ENCODE measurements around the gene LAMC2. TPM values are rescaled to one million over a fixed set of nuclear protein-coding genes. Genes with fewer than 3 reads are reported as not detected.

Gene LAMC2
- total and polyA plus RNA-seq, 10 of the 15 experiments (the other 5 are each of a cell fraction or from before 2014, with no cell fraction given) = 0.27 to 1.5 (median 0.92) TPM

DNA sequence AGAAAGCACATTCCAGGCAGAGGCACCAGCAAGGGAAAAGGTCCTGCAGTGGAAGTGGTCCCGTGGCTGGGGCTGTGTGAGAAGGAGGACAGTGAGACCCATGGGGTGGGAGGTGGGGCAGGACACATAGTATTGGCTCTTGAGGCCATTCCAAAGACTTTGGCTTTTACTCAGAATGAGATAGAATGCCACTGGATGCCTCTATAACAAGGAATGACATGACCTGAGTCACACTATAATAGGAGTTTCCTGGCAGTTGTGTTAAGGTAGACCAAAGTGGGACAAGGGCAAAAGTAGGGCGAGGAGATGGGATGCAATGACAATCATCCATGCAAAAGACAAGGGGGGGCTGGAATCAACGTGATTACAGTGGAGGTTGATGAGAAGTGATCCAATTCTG is 24.7 kb upstream of the LAMC2 start:
- WGBS (ENCODE audit: insufficient coverage, insufficient replicate concordance, low lambda C conversion rate, missing lambda C conversion rate) = 13% methylated on average over 3 of the region's 3 CpGs
- no peak for ATAC-seq
- in situ Hi-C loops (cut with MboI) (no loop called here), intact Hi-C loops (cut with micrococcal nuclease; ENCODE audit: unreplicated experiment) (no loop called here)
- BruUV-seq (replicated peaks) = no TSS peak
- Histone ChIP-seq H3K27me3 (replicated peaks in 1 of 2; ENCODE audit: control insufficient read depth in 2 of 2, insufficient read depth in 2 of 2, low read length in 1 of 2) (no peaks in the 10 kb centered on the region), H3K9ac (ENCODE audit: control insufficient read depth, insufficient read depth, low read length) (no peak overlapping the region), H3K4me2 (ENCODE audit: control insufficient read depth, insufficient read depth) (no peak overlapping the region), H3K36me3 (ENCODE audit: control insufficient read depth in 2 of 2, insufficient read depth in 2 of 2, low read length in 1 of 2) (no peaks in the 10 kb centered on the region), H3K79me2 (ENCODE audit: control insufficient read depth, insufficient read depth, low read length) (no peaks in the 10 kb centered on the region), H3K9me3 (replicated peaks; ENCODE audit: control insufficient read depth, insufficient read depth, low read length) (no peaks in the 10 kb centered on the region), H3K4me3 (no peak overlapping the region), H3K27ac (ENCODE audit: control insufficient read depth, insufficient read depth) (no peak overlapping the region), H2AFZ (ENCODE audit: control insufficient read depth, low read depth, low read length) (no peak overlapping the region), H3K4me1 (ENCODE audit: control insufficient read depth, insufficient read depth, low read length) (no peaks in the 10 kb centered on the region), H4K20me1 (ENCODE audit: control insufficient read depth, insufficient read depth) (no peaks in the 10 kb centered on the region)
- no peak for DNase-seq (ENCODE audit: low read depth, low spot score)
- RAD21 ChIA-PET (ENCODE audit: unreplicated experiment) = no interaction called here
- CTCF ChIA-PET = no interaction called here
- TF ChIP-seq SUPT20H (IDR thresholded peaks at IDR 0.05; ENCODE audit: borderline replicate concordance, control insufficient read depth, low read depth, low read length) (no peak), PML (IDR thresholded peaks at IDR 0.05; ENCODE audit: low read length) (no peak), SMC3 (IDR thresholded peaks at IDR 0.05; ENCODE audit: borderline replicate concordance, low read length) (no peak), BRCA1 (IDR thresholded peaks at IDR 0.05; ENCODE audit: low read depth, low read length) (no peak), JUNB (IDR thresholded peaks at IDR 0.05) (no peak), GABPA (IDR thresholded peaks at IDR 0.05; ENCODE audit: low read depth) (no peak), MEF2A (IDR thresholded peaks at IDR 0.05; ENCODE audit: insufficient read depth, low read depth, low read length) (no peak), NR2C1 (IDR thresholded peaks at IDR 0.05) (no peak), POLR2A (IDR thresholded peaks at IDR 0.05; ENCODE audit: low read depth, low read length) (no peak), MTA3 (IDR thresholded peaks at IDR 0.05; ENCODE audit: borderline replicate concordance, low read length) (no peak), BCLAF1 (IDR thresholded peaks at IDR 0.05) (no peak), MXI1 (IDR thresholded peaks at IDR 0.05; ENCODE audit: low read depth, low read length) (no peak), RAD21 (IDR thresholded peaks at IDR 0.05; ENCODE audit: insufficient read depth, low read depth, low read length) (no peak), CHD1 (IDR thresholded peaks at IDR 0.05; ENCODE audit: low read depth, low read length) (no peak), MYC (IDR thresholded peaks at IDR 0.05; ENCODE audit: insufficient read depth, insufficient read length, insufficient replicate concordance, low read length, severe bottlenecking) (no peak), BHLHE40 (IDR thresholded peaks at IDR 0.05; ENCODE audit: borderline replicate concordance in 1 of 2, low read depth in 2 of 2, low read length in 1 of 2) (no peak), KLF5 (IDR thresholded peaks at IDR 0.05; ENCODE audit: partially characterized antibody) (no peak), YY1 (IDR thresholded peaks at IDR 0.05; ENCODE audit: low read depth, low read length) (no peak)
- TF ChIP-seq, protein P1, sequence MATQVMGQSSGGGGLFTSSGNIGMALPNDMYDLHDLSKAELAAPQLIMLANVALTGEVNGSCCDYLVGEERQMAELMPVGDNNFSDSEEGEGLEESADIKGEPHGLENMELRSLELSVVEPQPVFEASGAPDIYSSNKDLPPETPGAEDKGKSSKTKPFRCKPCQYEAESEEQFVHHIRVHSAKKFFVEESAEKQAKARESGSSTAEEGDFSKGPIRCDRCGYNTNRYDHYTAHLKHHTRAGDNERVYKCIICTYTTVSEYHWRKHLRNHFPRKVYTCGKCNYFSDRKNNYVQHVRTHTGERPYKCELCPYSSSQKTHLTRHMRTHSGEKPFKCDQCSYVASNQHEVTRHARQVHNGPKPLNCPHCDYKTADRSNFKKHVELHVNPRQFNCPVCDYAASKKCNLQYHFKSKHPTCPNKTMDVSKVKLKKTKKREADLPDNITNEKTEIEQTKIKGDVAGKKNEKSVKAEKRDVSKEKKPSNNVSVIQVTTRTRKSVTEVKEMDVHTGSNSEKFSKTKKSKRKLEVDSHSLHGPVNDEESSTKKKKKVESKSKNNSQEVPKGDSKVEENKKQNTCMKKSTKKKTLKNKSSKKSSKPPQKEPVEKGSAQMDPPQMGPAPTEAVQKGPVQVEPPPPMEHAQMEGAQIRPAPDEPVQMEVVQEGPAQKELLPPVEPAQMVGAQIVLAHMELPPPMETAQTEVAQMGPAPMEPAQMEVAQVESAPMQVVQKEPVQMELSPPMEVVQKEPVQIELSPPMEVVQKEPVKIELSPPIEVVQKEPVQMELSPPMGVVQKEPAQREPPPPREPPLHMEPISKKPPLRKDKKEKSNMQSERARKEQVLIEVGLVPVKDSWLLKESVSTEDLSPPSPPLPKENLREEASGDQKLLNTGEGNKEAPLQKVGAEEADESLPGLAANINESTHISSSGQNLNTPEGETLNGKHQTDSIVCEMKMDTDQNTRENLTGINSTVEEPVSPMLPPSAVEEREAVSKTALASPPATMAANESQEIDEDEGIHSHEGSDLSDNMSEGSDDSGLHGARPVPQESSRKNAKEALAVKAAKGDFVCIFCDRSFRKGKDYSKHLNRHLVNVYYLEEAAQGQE (IDR thresholded peaks at IDR 0.05; ENCODE audit: low read depth, low read length) = no peak
- POLR2A ChIA-PET = no interaction called here
- SMC1A ChIA-PET (ENCODE audit: uncharacterized antibody, unreplicated experiment) = no interaction called here
- no peak for FAIRE-seq
